GM18868 (cell line): ENCODE data around the gene KLF17.
"Not testable (repeated sequence)": the region's sequence is repeated elsewhere in the genome, so short reads cannot be mapped to it uniquely, and the experiment has no call there.

Experiments
- ATAC-seq: cut with Tn5 transposase; IDR thresholded peaks from one replicate; pipeline ENCODE4 v1.9.1; 2021; ENCODE audit warnings: mild to moderate bottlenecking, moderate library complexity; ENCODE audit not compliant: unreplicated experiment

Gene KLF17

DNA sequence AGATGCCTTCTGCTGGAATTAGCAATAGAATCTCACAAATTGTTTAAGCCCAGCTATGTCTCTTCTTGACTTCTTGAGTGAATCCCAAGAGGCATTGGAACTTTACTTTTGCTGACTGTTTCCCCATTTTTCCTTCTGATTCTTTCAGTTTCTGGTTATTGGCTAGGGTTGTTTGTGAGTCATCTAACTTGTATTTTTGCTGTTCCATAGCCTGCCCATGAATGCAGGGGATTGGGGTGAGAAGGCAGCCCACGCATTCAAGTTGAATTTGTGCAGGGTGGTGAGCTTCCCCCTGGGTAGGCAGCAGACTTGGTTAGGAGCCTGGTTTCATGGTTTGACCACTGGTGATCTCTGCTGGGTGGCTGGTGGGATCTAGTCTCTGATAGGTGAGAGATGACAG is 10.4 kb upstream of the KLF17 start:
- no peak for ATAC-seq

DNA sequence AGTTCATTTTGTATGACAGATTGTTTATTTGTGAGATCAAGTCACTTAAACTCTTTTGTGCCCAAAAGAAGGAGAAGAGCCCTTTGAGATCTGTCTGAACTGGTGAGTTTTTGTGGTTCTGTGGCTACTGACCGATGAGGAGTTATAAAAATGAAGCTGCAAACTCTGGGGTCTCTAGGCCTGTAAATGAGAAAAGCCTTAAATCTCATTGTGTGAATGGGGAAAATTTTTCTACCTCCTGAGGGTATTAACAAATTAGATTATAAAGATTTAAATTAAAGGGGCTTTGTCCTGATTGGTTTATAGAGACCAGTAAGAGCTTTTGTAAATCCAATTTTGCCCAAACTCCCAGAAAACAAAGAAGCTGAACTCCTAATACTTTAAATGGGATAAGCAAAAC is 9.7 kb upstream of the KLF17 start:
- ATAC-seq = no peak

DNA sequence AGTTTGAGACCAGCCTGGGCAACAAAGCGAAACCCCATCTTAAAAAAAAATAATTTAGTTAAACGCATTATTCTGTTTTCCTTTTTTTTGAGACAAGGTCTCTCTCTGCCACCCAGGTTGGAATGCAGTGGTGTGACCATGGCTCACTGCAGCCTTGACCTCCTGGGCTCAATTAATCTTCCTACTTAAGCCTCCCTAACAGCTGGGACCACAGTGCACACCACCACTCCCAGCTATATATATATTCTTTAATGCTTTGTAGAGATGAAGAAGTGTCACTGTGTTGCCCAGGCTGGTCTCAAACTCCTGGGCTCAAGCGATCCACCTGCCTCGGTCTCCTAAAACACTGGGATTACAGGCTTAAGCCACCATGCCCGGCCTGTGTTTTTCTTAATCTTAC is 7.7 kb upstream of the KLF17 start:
- no peak for ATAC-seq

DNA sequence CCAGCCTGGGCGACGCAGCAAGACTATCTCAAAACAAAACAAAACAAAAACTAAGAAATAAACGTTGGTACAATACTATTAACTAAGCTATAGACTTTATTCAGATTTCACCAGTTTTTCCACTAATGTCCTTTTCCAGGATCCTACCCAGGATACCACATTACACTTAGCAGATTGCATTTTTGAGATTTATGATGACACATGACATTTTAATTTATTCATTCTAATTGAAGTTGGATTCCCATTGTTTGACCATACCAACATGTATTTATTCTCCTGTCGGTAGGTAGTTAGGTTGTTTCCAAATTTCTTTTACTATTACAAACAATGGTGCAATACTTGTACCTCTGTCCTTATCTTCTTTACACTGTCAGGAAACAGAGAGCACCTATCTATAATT is 6.8 kb upstream of the KLF17 start:
- ATAC-seq = no peak

DNA sequence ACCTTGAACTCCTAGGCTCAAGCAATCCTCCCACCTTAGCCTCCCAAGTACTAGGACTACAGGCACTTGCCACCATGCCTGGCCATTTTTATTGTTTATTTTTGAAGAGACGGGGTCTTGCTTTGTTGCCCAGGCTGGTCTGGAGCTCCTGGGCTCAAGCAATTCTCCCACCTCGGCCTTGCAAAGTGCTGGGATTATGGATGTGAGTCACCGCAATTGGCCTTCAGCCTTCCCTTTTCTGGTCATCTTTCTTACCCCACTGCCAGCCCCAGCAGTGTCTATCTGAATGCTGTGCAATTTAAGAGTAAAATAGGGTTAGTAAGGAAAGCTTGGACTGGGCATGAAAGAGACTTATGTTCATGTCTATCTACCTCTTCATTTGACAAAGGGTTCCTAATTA is 6.1 kb upstream of the KLF17 start:
- no peak for ATAC-seq

DNA sequence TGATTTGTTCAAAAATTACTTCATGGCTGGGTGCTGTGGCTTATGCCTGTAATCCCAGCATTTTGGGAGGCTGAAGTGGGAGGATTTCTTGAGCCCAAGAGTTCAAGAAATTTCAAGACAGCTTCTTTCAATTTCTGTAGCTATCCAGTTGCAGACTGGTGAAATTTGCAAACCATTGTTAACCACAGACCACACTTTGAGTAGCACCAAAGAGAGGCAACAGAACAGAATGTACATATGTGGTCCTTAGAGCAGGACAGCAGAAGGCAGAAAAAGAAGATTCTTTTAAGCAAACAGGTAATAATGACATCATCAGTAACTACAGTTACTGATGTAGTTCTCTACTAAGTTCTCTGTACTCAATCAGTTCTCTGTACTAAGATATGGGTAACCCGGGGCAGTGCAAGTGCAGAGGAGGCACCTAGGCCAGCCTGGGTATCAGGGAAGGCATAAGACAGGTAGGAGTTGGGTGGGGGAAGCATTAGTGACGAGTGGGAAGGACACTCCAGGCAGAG is 5.5 kb upstream of the KLF17 start:
- no peak for ATAC-seq

DNA sequence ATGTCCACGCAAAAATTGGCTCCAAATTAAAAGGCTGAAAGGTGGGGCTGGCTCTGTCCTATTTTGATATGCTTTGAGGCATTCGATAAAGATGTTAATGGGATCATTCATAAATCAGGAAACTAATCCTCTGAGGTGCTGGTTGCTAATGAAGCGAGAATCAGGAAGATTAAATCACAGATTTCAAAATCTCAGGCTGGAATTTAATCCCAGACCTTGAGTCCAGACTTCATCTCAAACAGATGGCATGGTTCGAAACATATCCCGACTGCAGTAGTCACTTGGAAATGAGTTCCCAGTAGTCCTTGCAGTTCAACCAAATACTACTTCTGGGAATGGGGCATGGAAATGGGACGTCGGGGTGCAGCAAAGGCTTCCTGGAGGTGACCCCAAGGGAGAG is 4.5 kb upstream of the KLF17 start:
- no peak for ATAC-seq

DNA sequence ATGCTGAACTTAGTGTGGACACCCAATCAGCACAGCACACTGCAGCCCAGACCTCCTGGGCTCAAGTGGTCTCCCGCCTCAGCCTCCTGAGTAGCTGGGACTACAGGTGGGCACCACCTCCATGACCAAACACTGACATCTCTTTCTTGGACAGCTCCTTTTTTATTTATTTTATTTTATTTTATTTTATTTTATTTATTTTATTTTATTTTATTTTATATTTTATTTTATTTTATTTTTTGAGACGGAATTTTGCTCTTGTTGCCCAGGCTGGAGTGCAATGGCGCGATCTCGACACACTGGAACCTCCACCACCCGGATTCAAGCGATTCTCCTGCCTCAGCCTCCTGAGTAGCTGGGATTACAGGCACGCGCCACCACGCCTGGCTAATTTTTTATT is 1.3 kb upstream of the KLF17 start:
- not testable (repeated sequence) for ATAC-seq

DNA sequence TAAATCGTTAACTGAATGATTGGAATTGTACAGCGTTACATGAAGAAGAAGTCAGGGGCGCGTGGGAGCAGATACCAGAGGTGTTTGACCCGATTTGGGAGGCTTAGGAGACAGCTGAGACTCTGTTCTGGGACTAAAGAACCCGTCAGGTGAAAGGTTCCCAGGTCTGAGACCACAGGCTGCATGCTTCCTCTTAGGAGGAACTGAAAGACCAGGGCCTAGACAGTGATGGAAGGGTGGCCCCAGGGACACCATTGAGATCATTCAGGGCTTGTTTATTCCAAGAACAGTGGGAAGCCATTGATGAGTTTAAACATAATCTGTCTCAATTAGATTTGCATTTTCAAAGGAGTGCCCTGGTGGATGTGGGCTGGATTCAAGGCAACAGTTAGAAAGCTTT is 904 bp downstream of the KLF17 start:
- no peak for ATAC-seq

DNA sequence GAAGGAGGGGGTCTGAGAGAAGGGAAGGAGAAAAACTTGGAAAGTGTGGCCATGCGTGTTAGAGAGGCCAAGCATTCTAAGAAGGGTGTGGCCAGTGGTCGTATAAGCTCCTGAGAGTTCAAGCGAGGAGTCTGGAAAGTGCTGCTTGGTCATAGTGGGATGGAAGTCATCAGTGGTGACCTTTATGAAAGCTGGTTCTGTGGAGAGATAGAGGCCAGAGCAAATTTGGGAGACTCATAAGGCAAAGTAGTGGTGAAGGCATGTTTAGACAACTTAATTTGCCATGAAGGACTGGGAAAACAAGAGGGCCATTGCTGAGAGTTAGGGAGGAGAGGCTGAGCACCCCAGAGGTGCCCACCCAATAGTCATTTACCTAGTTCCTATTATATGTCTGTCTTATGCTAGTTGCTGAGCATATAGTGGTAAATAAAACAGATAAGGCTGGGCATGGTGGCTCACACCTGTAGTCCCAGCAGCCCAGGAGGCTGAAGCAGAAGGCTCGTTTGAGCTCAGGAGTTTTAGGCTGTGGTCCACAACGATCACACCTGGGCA is 1.9 kb downstream of the KLF17 start:
- ATAC-seq = no peak

DNA sequence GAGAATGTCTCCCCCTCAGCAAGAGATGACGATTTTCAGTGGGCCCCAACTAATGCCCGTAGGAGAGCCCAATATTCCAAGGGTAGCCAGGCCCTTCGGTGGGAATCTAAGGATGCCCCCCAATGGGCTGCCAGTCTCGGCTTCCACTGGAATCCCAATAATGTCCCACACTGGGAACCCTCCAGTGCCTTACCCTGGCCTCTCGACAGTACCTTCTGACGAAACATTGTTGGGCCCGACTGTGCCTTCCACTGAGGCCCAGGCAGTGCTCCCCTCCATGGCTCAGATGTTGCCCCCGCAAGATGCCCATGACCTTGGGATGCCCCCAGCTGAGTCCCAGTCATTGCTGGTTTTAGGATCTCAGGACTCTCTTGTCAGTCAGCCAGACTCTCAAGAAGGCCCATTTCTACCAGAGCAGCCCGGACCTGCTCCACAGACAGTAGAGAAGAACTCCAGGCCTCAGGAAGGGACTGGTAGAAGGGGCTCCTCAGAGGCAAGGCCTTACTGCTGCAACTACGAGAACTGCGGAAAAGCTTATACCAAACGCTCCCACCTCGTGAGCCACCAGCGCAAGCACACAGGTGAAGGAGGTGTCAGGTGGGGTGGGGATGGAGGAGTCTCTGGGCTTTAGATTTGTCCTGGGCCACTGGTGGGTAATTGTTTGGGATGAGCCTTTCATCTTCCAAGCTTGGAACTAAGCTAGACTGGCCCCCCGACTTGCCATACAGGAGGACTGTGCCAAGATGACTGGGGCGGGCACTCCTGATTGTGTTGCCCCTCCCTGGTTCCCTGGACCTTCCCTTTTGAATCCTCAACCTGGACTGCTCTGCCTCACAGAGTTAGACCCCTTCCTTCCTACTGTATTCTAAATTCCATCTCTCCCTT is 11.2 kb downstream of the KLF17 start:
- ATAC-seq = no peak

DNA sequence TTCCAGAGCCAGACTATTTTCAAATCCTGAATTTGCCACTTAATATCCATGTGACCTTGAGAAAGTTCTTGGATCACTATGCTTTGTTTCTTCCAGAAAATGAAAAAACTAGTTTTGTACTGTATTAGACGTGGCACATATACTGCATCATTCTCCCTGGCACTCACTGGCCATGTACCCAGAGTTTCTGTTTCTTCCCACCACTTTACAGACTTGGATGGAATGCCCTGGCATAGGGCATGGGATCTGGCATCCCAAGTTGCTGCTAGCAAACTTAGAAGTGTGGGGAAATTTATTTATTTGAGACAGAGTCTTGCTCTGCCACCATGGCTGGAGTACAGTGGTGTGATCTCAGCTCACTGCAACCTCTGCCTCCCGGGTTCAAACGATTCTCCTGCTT is 12.8 kb downstream of the KLF17 start:
- ATAC-seq = no peak

DNA sequence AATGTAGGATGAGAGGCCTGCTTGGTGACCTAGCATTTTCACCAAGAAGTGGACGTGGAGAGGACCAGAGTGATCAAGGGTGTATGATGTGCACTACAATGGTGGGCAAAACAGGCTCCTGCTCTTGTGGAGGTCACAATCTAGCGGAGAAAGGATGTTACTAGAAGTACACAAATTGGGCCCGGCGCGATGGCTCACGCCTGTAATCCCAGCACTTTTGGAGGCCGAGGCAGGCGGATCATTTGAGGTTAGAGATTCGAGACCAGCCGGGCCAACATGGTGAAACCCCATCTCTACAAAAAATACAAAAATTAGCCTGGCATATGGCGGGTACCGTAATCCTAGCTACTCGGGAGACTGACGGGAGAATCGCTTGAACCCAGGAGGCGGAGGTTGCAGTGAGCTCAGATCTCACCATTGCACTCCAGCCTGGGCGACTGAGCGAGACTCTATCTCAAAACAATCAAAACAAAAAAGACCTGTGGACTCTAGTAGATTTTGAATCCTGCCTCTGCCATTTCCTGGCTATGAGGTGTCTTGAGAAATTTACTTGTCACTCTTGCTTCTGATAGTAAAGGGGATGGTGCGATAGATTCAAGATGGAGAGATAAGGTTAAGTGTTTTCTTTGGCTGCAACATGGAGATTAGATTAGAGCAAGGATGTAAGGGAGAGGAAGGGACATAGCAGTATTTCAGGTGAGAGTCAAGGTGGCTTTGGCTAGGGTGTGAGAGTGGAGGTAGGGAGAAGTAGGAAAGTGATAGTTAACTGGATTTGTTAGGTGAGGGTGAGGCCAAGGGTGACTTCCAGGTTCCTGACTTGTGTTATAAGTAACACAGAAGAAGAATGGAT is 15.7 kb downstream of the KLF17 start:
- ATAC-seq = no peak

DNA sequence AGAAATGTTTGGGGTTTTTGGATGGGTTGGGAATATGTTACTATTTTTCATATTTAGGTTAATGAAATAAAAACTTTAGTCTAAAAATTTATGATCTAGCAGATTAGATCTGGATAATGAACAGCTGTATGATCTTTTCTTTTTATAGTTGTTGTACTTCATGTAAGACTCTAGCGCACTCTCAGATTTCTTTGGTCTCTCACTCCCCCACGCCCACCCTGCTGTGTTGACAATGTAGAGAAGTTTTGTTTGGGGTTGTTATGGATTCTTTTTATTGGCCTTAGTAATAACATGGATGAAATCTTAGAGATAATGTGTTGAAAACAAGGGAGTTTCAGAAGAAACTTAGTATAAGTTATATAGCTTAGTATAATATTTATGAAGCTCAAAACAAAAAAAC is 17.3 kb downstream of the KLF17 start:
- ATAC-seq = no peak

DNA sequence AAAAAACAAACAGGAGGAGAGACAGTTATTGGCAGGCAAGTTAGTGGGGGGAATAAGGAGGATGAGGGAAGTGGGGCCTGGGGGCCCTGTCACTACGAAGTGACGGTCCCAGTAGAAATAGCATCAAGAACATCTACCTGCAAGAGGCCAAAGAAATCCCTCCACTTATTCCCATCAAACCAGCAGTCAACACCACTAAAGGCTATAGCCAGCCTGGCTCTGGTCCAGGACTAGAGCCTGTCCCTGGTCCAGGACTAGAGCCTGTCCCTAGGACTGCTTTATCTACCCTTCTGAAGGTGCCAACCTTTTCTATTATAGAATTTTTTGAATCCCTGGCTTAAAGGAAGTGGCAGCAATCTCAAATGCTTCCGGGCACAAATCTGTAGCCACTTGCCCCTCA is 19.6 kb downstream of the KLF17 start:
- no peak for ATAC-seq

DNA sequence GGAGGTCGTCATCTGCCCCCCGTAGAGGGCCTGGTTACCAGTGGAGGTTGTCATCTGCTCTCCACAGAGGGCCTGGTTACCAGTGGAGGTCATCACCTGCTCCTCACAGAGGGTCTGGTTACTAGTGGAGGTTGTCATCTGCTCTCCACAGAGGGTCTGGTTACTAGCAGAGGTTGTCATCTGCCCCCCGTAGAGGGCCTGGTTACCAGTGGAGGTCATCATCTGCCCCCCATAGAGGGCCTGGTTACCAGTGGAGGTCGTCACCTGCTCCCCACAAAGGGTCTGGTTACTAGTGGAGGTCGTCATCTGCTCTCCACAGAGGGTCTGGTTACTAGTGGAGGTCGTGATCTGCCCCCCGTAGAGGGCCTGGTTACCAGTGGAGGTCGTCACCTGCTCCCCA is 20.9 kb downstream of the KLF17 start:
- not testable (repeated sequence) for ATAC-seq

DNA sequence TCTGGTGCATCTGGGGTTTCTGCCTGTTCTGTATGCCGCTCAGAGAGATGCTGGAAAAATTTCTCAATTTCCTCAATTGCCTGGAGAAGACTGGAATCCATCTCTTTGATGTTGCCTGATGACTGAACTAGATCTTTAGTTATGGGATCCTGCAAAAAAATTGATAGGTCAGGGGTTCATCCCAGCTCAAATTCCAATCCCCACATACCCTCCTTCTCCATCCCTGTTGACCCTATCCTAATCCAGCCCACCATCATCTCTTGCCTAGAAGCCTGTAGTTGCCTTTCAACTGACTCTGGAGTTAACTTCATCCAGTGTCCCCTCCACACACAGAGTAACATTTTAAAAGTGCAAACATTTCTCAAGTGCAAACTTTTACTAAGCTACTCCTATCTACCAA is 22.9 kb downstream of the KLF17 start, which contains the start of gene KLF18:
TSS of gene KLF18 (minus strand) at position 101 of the 400 bp plus-strand sequence. CDS start at position 101, 0 bp downstream.
- no peak for ATAC-seq

DNA sequence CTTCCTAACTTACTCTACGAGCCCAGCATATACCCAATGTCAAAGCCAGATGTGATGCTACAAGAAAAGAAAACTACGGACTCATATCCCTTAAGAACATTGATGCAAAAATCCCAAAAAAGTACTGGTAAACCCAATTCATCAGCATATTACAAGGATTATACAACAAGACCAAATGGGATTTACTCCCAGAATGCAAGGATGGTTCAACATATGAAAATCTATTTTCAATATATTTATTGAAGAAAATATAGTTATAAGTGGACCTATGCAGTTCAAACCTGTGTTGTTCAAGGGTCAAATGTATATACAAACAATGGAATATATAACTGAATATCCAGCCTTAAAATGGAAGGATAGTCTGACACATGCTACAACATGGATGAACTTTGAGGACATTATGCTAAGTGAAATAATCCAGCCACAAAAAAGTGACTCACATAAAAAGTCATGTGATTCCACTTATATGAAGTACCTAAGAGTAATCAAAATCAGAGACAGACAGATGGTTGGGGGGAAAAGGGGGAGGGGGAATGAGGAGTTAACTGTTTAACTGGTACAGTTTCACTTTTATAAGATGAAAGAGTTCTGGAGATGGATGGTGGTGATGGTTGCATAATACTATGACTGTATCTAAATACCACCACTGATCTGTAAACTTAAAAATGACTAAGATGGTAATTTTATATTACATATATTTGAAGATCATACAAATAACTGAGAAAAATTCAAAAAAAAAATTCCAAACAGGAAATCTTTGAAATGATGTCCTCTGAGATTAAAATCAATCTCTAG is 26.5 kb downstream of the KLF17 start:
- ATAC-seq = no peak

DNA sequence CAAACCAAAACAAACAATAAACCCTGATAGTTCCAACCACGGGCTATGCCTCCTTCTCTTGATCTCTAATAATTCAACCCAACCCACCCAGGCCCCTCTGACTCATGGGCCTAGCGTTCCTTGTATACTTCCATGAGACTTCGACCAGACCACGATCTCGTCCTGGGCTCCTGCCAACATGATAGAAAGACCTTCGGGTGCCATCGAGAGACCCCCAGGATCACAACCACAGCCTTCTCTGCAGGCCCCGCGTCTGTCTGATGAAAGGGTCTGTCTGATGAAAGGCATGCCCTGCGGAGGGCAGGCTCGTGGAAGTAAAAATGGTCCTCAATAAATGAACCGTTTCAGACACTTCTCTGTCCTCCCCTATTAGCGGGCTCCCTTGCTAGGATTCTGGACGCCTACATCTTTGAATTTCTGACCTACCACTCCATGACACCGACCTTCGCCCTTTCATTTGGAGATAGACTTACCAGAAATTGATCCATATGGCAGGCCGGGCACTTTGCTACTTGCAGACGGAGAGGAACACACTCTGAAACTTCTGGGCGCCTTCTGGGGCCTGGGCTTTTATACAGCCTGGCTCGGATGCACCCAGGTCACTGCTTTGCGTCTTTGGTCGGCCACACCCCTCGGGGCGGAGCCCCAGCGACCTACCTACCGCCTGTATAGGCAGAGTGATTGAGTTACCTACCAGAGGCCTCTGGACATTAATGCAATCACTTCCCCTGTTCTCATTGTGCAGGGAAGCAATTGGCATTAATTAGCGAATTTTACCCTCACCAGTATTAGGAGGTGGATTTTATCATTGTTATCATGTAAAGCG is 28.1 kb downstream of the KLF17 start:
- ATAC-seq = no peak

DNA sequence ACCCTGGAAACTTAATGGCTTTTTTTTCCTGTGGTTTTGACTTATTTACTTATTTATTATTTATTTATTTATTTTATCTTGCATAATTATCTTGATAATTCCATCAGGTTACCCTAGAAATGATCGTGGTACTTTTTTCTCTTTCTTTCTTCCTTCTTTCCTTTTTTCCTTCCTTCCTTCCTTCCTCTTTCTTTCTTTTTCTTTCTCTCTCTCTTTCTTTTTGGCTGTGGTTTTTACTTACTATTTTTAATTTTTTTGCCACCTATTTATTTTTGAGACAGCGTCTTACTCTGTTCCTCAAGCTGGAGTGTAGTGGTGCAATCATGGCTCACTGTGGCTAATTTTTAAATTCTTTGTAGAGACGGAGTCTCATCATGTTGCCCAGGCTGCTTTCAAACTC is 29.0 kb downstream of the KLF17 start:
- no peak for ATAC-seq
